Measurements from ENCODE around the gene BAHCC1.

Gene BAHCC1

DNA sequence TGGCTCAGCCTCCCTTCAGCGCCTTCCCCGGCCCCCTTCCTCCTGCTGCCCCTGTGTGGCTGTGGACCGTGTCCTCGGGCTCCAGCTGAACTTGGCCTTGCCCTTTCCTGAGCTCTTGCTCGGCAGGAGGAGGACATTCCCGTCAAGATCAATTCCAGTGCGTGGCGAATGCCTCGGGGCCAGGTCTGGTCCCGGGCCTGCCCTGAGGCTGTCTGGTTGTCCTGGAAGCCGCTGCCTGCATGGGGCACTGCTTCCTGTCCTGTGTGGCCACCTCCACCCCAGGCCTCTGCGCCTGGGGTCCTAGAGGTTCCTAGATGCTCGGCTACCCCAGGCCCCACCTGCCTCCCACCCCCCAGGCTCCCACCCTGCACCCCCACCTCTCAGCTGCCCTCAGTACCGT is 12.8 kb downstream of the BAHCC1 start:
- TF ChIP-seq, protein P1, sequence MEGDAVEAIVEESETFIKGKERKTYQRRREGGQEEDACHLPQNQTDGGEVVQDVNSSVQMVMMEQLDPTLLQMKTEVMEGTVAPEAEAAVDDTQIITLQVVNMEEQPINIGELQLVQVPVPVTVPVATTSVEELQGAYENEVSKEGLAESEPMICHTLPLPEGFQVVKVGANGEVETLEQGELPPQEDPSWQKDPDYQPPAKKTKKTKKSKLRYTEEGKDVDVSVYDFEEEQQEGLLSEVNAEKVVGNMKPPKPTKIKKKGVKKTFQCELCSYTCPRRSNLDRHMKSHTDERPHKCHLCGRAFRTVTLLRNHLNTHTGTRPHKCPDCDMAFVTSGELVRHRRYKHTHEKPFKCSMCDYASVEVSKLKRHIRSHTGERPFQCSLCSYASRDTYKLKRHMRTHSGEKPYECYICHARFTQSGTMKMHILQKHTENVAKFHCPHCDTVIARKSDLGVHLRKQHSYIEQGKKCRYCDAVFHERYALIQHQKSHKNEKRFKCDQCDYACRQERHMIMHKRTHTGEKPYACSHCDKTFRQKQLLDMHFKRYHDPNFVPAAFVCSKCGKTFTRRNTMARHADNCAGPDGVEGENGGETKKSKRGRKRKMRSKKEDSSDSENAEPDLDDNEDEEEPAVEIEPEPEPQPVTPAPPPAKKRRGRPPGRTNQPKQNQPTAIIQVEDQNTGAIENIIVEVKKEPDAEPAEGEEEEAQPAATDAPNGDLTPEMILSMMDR (IDR thresholded peaks at IDR 0.05; ENCODE audit: low read depth, low read length, missing control alignments), result no peak
- H3K27me3 ChIP-seq (replicated peaks), result no peaks in the 10 kb centered on the region
- no peak overlapping the region for H3K4me3 ChIP-seq (ENCODE audit: low read depth, low read length)
- DNase-seq, result no peak
- H3K36me3 ChIP-seq (replicated peaks), result no peaks in the 10 kb centered on the region
- in situ Hi-C loops (cut with HindIII; ENCODE audit: low pct_ligation_motif_present, low sequenced_read_pairs), result loop anchor here (10.0 kb wide), 1 partner anchor 107 kb away; the partner anchor contains the start of gene ACTG1
- H3K27ac ChIP-seq, result no peak overlapping the region

DNA sequence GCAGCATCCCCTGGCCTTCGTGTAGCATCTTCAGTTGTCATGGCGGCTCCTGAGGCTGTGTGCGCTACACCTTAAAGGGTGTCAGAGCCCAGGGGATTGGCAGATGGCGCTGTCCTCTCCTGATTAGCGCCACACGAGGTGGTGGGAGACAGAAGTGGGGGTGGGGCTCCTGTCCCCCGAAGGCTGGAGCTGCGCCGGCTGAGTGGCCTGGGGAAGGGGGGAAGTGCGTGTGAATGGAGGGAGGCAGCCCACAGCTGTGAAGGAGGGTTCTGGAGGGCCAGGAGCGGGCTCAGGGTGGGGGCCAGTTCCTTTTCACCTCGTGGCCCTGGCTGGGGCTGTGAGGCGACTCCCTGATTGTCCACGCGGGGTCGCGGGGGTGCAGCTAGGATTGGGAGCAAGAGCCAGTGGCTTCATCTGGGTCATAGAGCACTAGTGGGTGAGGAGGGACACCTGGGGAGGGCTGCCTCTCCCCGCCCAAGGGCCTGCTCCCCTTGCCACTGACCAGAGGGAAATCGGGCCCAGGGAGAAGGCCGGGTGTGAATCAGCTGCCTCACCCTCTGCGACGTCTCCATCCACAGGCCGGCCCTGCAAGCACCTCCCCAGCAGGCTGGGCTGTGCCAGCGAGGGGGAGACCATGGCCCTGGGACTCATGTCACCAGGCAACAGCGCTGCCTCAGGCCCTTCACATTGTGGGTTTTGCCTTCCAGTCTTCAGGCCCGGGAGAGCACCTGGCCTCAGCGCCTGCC is 14.1 kb downstream of the BAHCC1 start:
- DNase-seq, result no peak
- in situ Hi-C loops (cut with HindIII; ENCODE audit: low pct_ligation_motif_present, low sequenced_read_pairs), result loop anchor here (10.0 kb wide), 1 partner anchor 105 kb away; the partner anchor contains the start of gene ACTG1
- no peak overlapping the region for H3K4me3 ChIP-seq (ENCODE audit: low read depth, low read length)
- no peak overlapping the region for H3K27ac ChIP-seq
- TF ChIP-seq, protein P1 (IDR thresholded peaks at IDR 0.05; ENCODE audit: low read depth, low read length, missing control alignments), result no peak
- no peaks in the 10 kb centered on the region for H3K36me3 ChIP-seq (replicated peaks)
- H3K27me3 ChIP-seq (replicated peaks), result no peaks in the 10 kb centered on the region

DNA sequence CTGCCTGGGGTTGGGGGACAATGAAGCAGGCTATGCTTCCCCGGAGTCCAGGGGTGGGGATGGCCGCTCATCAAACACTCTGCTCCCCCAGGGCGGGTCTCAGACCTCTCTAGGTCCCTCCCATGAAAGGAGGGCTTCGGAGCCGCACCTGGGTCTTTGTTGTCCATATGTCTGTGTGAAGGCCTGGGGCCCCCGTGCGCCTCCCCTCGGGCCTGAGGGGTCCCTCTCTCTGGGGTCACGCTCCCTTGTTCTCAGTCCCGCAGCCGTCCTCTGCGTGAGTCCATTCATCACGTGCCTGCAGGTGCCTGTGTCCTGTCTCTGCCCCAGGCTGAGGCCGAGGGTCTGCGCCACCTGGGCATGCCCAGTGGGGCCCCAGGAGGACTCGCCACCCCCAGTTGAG is 15.6 kb downstream of the BAHCC1 start:
- Histone ChIP-seq H3K4me3 (ENCODE audit: low read depth, low read length) (no peak overlapping the region), H3K27ac (no peak overlapping the region), H3K36me3 (replicated peaks) (no peaks in the 10 kb centered on the region), H3K27me3 (replicated peaks) (no peaks in the 10 kb centered on the region)
- in situ Hi-C loops (cut with HindIII; ENCODE audit: low pct_ligation_motif_present, low sequenced_read_pairs), result no loop called here
- TF ChIP-seq, protein P1 (IDR thresholded peaks at IDR 0.05; ENCODE audit: low read depth, low read length, missing control alignments), result no peak
- no peak for DNase-seq

DNA sequence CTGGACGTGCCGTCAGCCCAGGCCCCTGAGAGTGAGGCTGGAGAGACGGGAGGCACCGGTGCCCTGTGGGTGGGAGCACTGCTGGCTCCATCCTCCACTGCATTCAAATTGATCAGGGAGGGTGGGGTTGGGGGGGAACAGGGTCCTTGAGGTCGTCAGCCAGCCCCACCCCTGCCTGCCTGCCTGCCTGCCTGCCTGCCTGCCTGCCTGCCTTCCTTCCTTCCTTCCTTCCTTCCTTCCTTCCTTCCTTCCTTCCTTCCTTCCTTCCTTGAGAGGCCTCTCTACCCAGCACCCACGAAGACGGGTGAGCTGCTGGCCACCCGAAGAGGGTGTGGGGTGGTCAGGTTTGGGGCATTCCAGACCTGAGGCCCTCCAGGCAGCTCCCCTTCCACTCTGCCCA is 16.0 kb downstream of the BAHCC1 start:
- DNase-seq, result no peak
- no peak overlapping the region for H3K27ac ChIP-seq
- no peaks in the 10 kb centered on the region for H3K36me3 ChIP-seq (replicated peaks)
- TF ChIP-seq, protein P1 (IDR thresholded peaks at IDR 0.05; ENCODE audit: low read depth, low read length, missing control alignments), result no peak
- in situ Hi-C loops (cut with HindIII; ENCODE audit: low pct_ligation_motif_present, low sequenced_read_pairs), result no loop called here
- H3K27me3 ChIP-seq (replicated peaks), result no peaks in the 10 kb centered on the region
- H3K4me3 ChIP-seq (ENCODE audit: low read depth, low read length), result no peak overlapping the region

DNA sequence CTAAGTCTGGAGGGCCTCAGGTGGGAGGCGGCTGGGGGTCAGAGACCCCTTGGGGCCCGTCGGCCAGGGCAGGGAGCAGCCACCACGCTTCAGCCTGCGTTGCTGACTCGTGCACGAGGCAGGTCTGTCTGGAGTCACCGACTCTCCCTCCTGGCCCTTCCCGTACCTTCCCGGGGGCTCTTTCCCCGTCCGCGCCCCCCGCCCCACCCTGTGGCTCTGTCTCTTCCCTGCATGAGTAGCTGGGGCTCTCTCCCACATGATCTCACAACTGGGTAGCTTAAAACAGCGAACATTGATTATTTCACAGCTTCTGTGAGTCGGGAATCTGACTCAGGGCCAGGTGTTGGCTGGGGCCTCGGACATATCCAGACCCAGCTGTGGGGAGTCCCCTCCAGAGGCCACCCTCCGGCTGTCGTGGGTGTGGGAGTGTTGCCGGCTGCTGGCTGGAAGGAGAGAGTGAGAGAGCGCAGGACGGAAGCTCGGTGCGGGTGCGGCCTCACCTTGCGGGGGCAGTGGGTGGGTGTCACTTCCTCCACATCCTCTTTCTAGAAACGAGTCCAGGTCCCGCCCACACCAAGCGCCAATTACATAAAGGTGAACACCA is 17.3 kb downstream of the BAHCC1 start:
- Histone ChIP-seq H3K27me3 (replicated peaks) (no peaks in the 10 kb centered on the region), H3K36me3 (replicated peaks) (no peaks in the 10 kb centered on the region), H3K27ac (no peak overlapping the region), H3K4me3 (ENCODE audit: low read depth, low read length) (no peak overlapping the region)
- in situ Hi-C loops (cut with HindIII; ENCODE audit: low pct_ligation_motif_present, low sequenced_read_pairs), result no loop called here
- TF ChIP-seq, protein P1 (IDR thresholded peaks at IDR 0.05; ENCODE audit: low read depth, low read length, missing control alignments), result no peak
- no peak for DNase-seq
